Measurements from ENCODE around the gene FNTB.

Gene FNTB

GRCh38 chr14:64983439-64984310, 3.0 kb upstream of the FNTB start:
- DNase-seq = no peak

GRCh38 chr14:64987438-64987767, 708 bp downstream of the FNTB start:
- DNase-seq = no peak

- no peak for DNase-seq
Measured at GRCh38 chr14:64990296-64990695, 3.6 kb downstream of the FNTB start.

- no peak for DNase-seq
Measured at GRCh38 chr14:64990939-64991338, 4.2 kb downstream of the FNTB start.

- DNase-seq = no peak
Measured at GRCh38 chr14:64992328-64992885, 5.7 kb downstream of the FNTB start.

GRCh38 chr14:64993266-64993930, 6.7 kb downstream of the FNTB start:
- no peak for DNase-seq

- DNase-seq = no peak
Measured at GRCh38 chr14:64994540-64994939, 7.8 kb downstream of the FNTB start.

- DNase-seq = no peak
Measured at GRCh38 chr14:64995291-64995690, 8.6 kb downstream of the FNTB start.

GRCh38 chr14:64997108-64997794, 10.6 kb downstream of the FNTB start:
- no peak for DNase-seq

GRCh38 chr14:64998455-64998931, 11.8 kb downstream of the FNTB start:
- no peak for DNase-seq

GRCh38 chr14:65000898-65001591, 14.3 kb downstream of the FNTB start:
- DNase-seq = no peak

- DNase-seq = no peak
Measured at GRCh38 chr14:65001723-65002122, 15.0 kb downstream of the FNTB start.

GRCh38 chr14:65002586-65003210, 16.0 kb downstream of the FNTB start:
- no peak for DNase-seq

GRCh38 chr14:65003394-65003793, 16.7 kb downstream of the FNTB start:
- no peak for DNase-seq

- no peak for DNase-seq
Measured at GRCh38 chr14:65006261-65006721, 19.6 kb downstream of the FNTB start.

GRCh38 chr14:65007202-65007601, 20.5 kb downstream of the FNTB start:
- no peak for DNase-seq

GRCh38 chr14:65010211-65010931, 23.7 kb downstream of the FNTB start:
- no peak for DNase-seq

GRCh38 chr14:65011538-65011937, 24.8 kb downstream of the FNTB start:
- DNase-seq = no peak

- no peak for DNase-seq
Measured at GRCh38 chr14:65012353-65012752, 25.7 kb downstream of the FNTB start.

- DNase-seq = no peak
Measured at GRCh38 chr14:65015391-65015790, 28.7 kb downstream of the FNTB start.

GRCh38 chr14:65016471-65016870, 29.8 kb downstream of the FNTB start:
- no peak for DNase-seq
